Measurements from ENCODE around the gene PDE6D.

DNA sequence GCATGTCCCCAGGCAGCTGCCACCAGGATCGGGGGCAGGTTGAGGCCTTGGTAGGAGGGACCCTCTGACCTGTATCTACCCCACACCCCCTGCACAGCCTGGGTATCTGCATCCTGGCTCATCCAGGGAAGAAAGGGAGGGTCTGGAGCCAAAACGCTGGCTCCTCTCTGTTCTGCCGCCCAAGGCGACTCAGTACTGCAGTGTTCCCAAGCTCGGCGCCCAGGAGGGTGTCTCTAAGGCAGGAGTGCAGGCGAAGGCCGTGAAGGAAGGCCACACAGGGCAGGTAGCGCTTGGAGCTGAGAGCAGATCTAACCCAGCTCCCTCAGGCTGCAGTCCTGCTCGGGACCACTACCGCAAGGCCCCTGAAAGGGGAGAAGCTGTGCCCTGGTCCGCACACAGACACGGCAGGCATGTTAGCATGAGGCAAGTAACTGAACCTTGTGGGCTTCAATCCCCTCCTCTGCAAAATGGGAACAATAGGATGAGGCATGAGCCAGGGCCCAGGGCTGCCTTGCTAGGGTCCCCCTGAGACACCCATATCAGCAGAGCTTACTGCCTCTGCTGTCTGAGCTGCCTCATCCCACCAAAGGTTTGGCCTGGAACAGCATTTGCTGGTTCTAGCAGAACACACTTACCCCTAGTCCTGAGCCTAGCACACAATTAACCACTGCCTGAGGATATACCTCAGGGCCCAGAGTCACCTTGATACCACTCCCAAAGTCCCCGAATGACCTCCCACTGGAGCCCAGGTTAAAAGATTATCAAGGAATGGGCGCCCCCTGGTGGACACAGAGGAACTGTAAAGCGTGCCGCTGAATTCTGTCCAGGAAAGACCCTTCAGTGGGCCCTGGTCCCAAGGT, 66.2 kb downstream of the PDE6D start:
- TF ChIP-seq, protein P1, sequence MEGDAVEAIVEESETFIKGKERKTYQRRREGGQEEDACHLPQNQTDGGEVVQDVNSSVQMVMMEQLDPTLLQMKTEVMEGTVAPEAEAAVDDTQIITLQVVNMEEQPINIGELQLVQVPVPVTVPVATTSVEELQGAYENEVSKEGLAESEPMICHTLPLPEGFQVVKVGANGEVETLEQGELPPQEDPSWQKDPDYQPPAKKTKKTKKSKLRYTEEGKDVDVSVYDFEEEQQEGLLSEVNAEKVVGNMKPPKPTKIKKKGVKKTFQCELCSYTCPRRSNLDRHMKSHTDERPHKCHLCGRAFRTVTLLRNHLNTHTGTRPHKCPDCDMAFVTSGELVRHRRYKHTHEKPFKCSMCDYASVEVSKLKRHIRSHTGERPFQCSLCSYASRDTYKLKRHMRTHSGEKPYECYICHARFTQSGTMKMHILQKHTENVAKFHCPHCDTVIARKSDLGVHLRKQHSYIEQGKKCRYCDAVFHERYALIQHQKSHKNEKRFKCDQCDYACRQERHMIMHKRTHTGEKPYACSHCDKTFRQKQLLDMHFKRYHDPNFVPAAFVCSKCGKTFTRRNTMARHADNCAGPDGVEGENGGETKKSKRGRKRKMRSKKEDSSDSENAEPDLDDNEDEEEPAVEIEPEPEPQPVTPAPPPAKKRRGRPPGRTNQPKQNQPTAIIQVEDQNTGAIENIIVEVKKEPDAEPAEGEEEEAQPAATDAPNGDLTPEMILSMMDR (IDR thresholded peaks at IDR 0.05 in 4 of 5, conservative IDR thresholded peaks at IDR 0.05 in 1 of 5) = peak; percentile 88 to 97 (median 92)
- TF ChIP-seq POLR2A (IDR thresholded peaks at IDR 0.05) = no peak

All from gastrocnemius medialis (tissue), 4 donors.